Upper lobe of left lung (tissue), 6 donors: ENCODE measurements around the gene BSCL2. TPM values are rescaled to one million over a fixed set of nuclear protein-coding genes. Genes with fewer than 3 reads are reported as not detected.

Source experiments
- ATAC-seq, 2 donors: fragments of 200-7000 bp; cut with Tn5 transposase; one replicate each; pipeline ENCODE4 v1.9.1; 2022; ENCODE audit warnings: mild to moderate bottlenecking in 2 of 2, moderate library complexity in 2 of 2; ENCODE audit not compliant: low FRiP score in 2 of 2
- DNase-seq, 2 donors: peaks; one replicate each; pipeline ENCODE4 v3.0.0-alpha.2; 2019 to 2020
- H3K27ac ChIP-seq, 4 donors: fragments of 200-600 bp; sonication (generic); one replicate each; pipeline ENCODE4 v1.5.1; 2016 to 2019
- H3K27me3 ChIP-seq, 4 donors: fragments of 200-600 bp; sonication (generic); one replicate each; pipeline ENCODE4 v1.5.1; 2017 to 2019
- H3K36me3 ChIP-seq, 4 donors: fragments of 200-600 bp; sonication (generic); one replicate each; pipeline ENCODE4 v1.5.1; 2016 to 2019
- H3K4me1 ChIP-seq, 4 donors: fragments of 200-600 bp; sonication (generic); one replicate each; pipeline ENCODE4 v1.5.1; 2018 to 2019
- H3K4me3 ChIP-seq, 4 donors: fragments of 200-600 bp; sonication (generic); one replicate each; pipeline ENCODE4 v1.5.1; 2017 to 2019; ENCODE audit warnings: mild to moderate bottlenecking in 2 of 4, moderate library complexity in 1 of 4
- H3K9me3 ChIP-seq, 4 donors: fragments of 200-600 bp; sonication (generic); one replicate each; pipeline ENCODE4 v1.5.1; 2018 to 2019
- CTCF ChIP-seq, 6 experiments: fragments of 450-650 bp in 4 of 6; fragments of 200-600 bp in 2 of 6; sonication (generic) in 2 of 6; IDR thresholded peaks; one replicate each; pipeline ENCODE4 v1.5.1; 2016 to 2019; ENCODE audit warnings: antibody characterized with exemption in 6 of 6
- EP300 ChIP-seq, 4 donors: sonication (generic); formaldehyde crosslinking; IDR thresholded peaks; one replicate each; pipeline ENCODE4 v1.5.1; 2017; ENCODE audit warnings: antibody characterized with exemption in 4 of 4, control low read depth in 2 of 4
- POLR2A ChIP-seq, 4 donors: fragments of 450-650 bp; IDR thresholded peaks; one replicate each; pipeline ENCODE4 v1.5.1; 2016 to 2017; ENCODE audit warnings: antibody characterized with exemption in 4 of 4, mild to moderate bottlenecking in 2 of 4
- POLR2AphosphoS5 ChIP-seq, 2 donors: sonication (generic); formaldehyde crosslinking; IDR thresholded peaks; one replicate each; pipeline ENCODE4 v1.5.1; 2017; ENCODE audit warnings: antibody characterized with exemption in 2 of 2
- WGBS, 2 donors: methylation state at CpG; one replicate each; pipeline ENCODE4 v1.1.5; 2017 to 2018; 5-methylcytosine and 5-hydroxymethylcytosine counted together
- total RNA-seq, 6 donors: library from RNA; depleted of rRNA in 4 of 6; stranded (reverse); fragments of >200 nt in 4 of 6; gene quantifications; one replicate each; pipeline versions ENCODE4 v1.1.0 to v1.2.1, GENCODE V29; 2016 to 2021
- donor health status: DM: no; HTN: no; CAD: no; lungs with moderate emphysema.
- donor health status: DM: no; HTN: yes; CAD: no; lungs with severe emphysema.

Gene BSCL2
- total RNA-seq, 6 donors from 2014 or later, result 75.5 to 198 (median 87.5) TPM

GRCh38 chr11:62712861-62713260, 5.6 kb upstream of the BSCL2 start:
- no peak for DNase-seq
- peak overlapping the region; percentile 6 to 70 (median 34) for H3K27ac ChIP-seq
- H3K4me1 ChIP-seq, result peaks cover 19 to 52% (median 29%) of the 10 kb centered on the region in 4 donors
- H3K4me3 ChIP-seq, result no peak overlapping the region
- no peak for ATAC-seq
- TF ChIP-seq POLR2AphosphoS5 (IDR thresholded peaks at IDR 0.05) (no peak), EP300 (IDR thresholded peaks at IDR 0.05) (no peak), POLR2A (IDR thresholded peaks at IDR 0.05) (no peak), CTCF (IDR thresholded peaks at IDR 0.05) (no peak)
- peaks cover 38 to 74% (median 66%) of the 10 kb centered on the region in 4 donors for H3K36me3 ChIP-seq
- 65 to 67% methylated on average over 3 of the region's 3 CpGs for whole genome bisulfite sequencing, 2 donors
- no peaks in the 10 kb centered on the region for H3K9me3 ChIP-seq
- H3K27me3 ChIP-seq, result no peaks in the 10 kb centered on the region

GRCh38 chr11:62712276-62712812, 5.1 kb upstream of the BSCL2 start:
- 88 to 89% methylated on average over 6 of the region's 6 CpGs for WGBS, 2 donors
- no peaks in the 10 kb centered on the region for H3K27me3 ChIP-seq
- TF ChIP-seq POLR2A (IDR thresholded peaks at IDR 0.05), result no peak
- TF ChIP-seq EP300 (IDR thresholded peaks at IDR 0.05), result no peak
- no peak for TF ChIP-seq CTCF (IDR thresholded peaks at IDR 0.05)
- TF ChIP-seq POLR2AphosphoS5 (IDR thresholded peaks at IDR 0.05), result no peak
- H3K4me3 ChIP-seq, result no peak overlapping the region
- H3K4me1 ChIP-seq, result peaks cover 19 to 52% (median 31%) of the 10 kb centered on the region in 4 donors
- ATAC-seq, result no peak
- H3K27ac ChIP-seq, result peak overlapping the region in 2 of 4 donors; percentile 39 to 70
- no peaks in the 10 kb centered on the region for H3K9me3 ChIP-seq
- DNase-seq, result no peak
- peaks cover 33 to 69% (median 61%) of the 10 kb centered on the region in 4 donors for H3K36me3 ChIP-seq

- peak overlapping the region; percentile 93 to 98 (median 95) for H3K27ac ChIP-seq
- peak overlapping the region; percentile 44 to 66 (median 54) for H3K4me3 ChIP-seq
- H3K27me3 ChIP-seq, result no peaks in the 10 kb centered on the region
- H3K9me3 ChIP-seq, result no peaks in the 10 kb centered on the region
- H3K4me1 ChIP-seq, result peaks cover 36 to 65% (median 47%) of the 10 kb centered on the region in 4 donors
- H3K36me3 ChIP-seq, result peaks cover 11 to 45% (median 37%) of the 10 kb centered on the region in 4 donors
- WGBS, 2 donors, result 62 to 66% methylated on average over 7 of the region's 7 CpGs
- DNase-seq, result no peak
- TF ChIP-seq POLR2AphosphoS5 (IDR thresholded peaks at IDR 0.05) (no peak), CTCF (IDR thresholded peaks at IDR 0.05) (no peak), EP300 (IDR thresholded peaks at IDR 0.05) (no peak), POLR2A (IDR thresholded peaks at IDR 0.05) (no peak)
- ATAC-seq, result peak in 1 of 2 donors; percentile 1
Observed at GRCh38 chr11:62710001-62710345, 2.7 kb upstream of the BSCL2 start.

GRCh38 chr11:62709247-62710000, 2.2 kb upstream of the BSCL2 start:
- peak; percentile 90 to 99 for DNase-seq
- Histone ChIP-seq H3K4me1 (peaks cover 37 to 61% (median 47%) of the 10 kb centered on the region in 4 donors), H3K4me3 (peak overlapping the region; percentile 49 to 66 (median 54)), H3K9me3 (no peaks in the 10 kb centered on the region), H3K36me3 (peaks cover 5 to 39% (median 32%) of the 10 kb centered on the region in 4 donors), H3K27me3 (no peaks in the 10 kb centered on the region), H3K27ac (peak overlapping the region; percentile 93 to 98 (median 95))
- WGBS, 2 donors, result 1% methylated on average over 44 to 47 of the region's 47 CpGs
- peak; percentile 94 for ATAC-seq
- TF ChIP-seq POLR2AphosphoS5 (IDR thresholded peaks at IDR 0.05), result peak; percentile 73 to 87
- TF ChIP-seq EP300 (IDR thresholded peaks at IDR 0.05), result peak in 1 of 4 donors; percentile 29
- TF ChIP-seq CTCF (IDR thresholded peaks at IDR 0.05), result peak in 2 of 6 experiments; percentile 15 to 31
- TF ChIP-seq POLR2A (IDR thresholded peaks at IDR 0.05), result peak in 3 of 4 donors; percentile 51 to 84 (median 77)
